GM10248 (cell line): ENCODE results near the gene RPH3AL.

Source experiments
- CTCF ChIA-PET: fragments of 300-600 bp; sonication (Branson Sonifier 250); formaldehyde crosslinking; extraction: SDS; loops from one replicate; lab custom pipeline; 2021; ENCODE audit warnings: antibody characterized with exemption; lab: Yijun Ruan, JAX
- POLR2A ChIA-PET: fragments of 350-650 bp; sonication (Branson Sonifier 250); formaldehyde crosslinking; extraction: SDS; loops from one replicate; lab custom pipeline; 2020; ENCODE audit warnings: antibody characterized with exemption; lab: Yijun Ruan, JAX
- DNase-seq: peaks from one replicate; pipeline ENCODE4 v3.0.0; 2012; ENCODE audit errors: extremely low spot score
- CTCF ChIP-seq: IDR thresholded peaks from 2 replicates; pipeline ENCODE4 v1.5.1; 2012; ENCODE audit warnings: mild to moderate bottlenecking, low read depth; ENCODE audit errors: extremely low read depth, missing control alignments, control extremely low read depth

Gene RPH3AL

DNA sequence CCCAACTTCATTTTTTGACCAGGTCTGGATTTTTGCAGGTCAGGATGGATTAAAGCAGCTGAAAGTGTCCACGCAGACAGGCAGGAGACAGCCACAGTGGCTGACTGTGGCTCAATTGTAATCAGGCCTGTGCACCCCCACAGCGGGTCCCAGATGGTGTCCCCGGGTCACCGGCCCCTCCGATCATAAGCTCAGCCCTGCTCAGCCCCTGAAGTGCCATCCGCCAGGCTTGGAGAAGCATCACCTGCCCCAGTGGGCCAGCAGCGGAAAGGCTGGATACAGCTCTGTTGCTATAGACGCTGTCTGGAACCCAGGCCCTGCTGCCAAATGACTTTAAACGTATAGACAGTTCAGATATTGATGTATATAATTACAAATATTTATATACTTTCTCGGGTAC lies 60.6 kb downstream of the RPH3AL start:
- POLR2A ChIA-PET: no interaction called here
- CTCF ChIA-PET: interaction anchor here (1.4 to 1.5 kb wide), 2 partner anchors 9 to 34 kb away, joined by 3 to 4 read pairs; no protein-coding TSS in a partner anchor
- DNase-seq: no peak
- no peak for TF ChIP-seq CTCF

DNA sequence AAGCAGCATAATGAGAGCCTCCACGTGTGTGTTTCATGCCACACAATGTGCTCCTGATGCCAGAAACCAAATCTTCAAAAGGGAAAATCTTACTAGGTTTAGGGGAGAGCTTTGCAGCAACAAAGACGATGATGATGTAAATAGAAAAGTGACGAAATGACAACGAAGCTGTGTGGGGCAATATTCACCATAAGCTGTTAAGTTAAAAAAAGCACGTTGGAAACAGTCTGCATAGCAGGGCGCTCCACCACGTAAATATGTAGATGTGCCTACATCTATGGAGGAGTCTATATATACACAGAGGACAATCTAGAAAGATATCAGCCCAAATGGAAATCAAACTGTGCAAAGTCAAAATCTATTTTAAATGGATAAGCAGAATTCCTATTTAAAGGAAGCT lies 61.0 kb downstream of the RPH3AL start:
- POLR2A ChIA-PET: no interaction called here
- TF ChIP-seq CTCF: no peak
- CTCF ChIA-PET: interaction anchor here (1.4 to 1.5 kb wide), 3 partner anchors 8 to 35 kb away, joined by 3 to 4 read pairs (median 4); no protein-coding TSS in a partner anchor
- DNase-seq: no peak

- CTCF ChIA-PET: interaction anchor here (1.4 kb wide), 1 partner anchor 30 kb away, joined by 4 read pairs; no protein-coding TSS in a partner anchor
- no peak for DNase-seq
- no peak for TF ChIP-seq CTCF
- POLR2A ChIA-PET: no interaction called here
These were observed 62.0 kb downstream of the RPH3AL start for GRCh38 chr17:290626-291025.

GRCh38 chr17:290121-290521 lies 62.5 kb downstream of the RPH3AL start:
- POLR2A ChIA-PET: no interaction called here

DNA sequence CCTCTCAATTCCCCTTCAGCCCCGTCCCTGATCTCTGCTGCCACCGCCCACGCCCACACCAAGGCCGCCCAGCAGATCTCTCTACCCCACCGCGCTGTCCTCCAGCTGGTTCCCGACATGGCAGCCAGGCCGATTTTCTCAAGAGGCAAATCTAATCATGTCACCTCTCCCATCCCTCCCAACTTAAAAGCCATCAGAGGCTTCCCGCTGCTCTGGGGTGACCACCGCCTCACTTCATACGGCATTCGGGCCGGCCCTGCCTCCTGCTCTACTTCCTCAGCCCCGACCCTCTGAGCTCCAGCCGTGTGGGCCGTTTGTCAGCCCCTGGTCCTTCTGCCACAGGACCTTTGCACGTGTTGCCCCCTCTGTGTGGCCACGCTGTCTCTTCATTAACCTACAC lies 63.2 kb downstream of the RPH3AL start:
- no peak for TF ChIP-seq CTCF
- CTCF ChIA-PET: no interaction called here
- POLR2A ChIA-PET: no interaction called here
- no peak for DNase-seq

More at GRCh38 chr17:290121-290521, 62.5 kb downstream of the RPH3AL start:
- no peak for DNase-seq
- CTCF ChIA-PET: no interaction called here
- no peak for TF ChIP-seq CTCF

- no peak for DNase-seq
- ChIA-PET CTCF (no interaction called here), POLR2A (no interaction called here)
- no peak for TF ChIP-seq CTCF
These were observed 63.7 kb downstream of the RPH3AL start for GRCh38 chr17:288802-289356.
